HepG2 (cell line): ENCODE measurements around the gene ARHGAP15. TPM values are rescaled to one million over a fixed set of nuclear protein-coding genes. Genes with fewer than 3 reads are reported as not detected.

Source experiments
- ATAC-seq: fragments of 200-7000 bp; cut with Tn5 transposase; 3 replicates; pipeline ENCODE4 v1.9.1; 2020; ENCODE audit warnings: mild to moderate bottlenecking, moderate library complexity
- BruUV-seq: library from RNA; stranded (reverse); fragments of 400-500 nt; replicated peaks from 2 replicates; lab custom pipeline; 2021; lab: Mats Ljungman, UMichigan
- CTCF ChIA-PET: fragments of 300-600 bp; formaldehyde crosslinking; extraction: SDS; loops from one replicate; lab custom pipeline; 2021; ENCODE audit warnings: low total read pairs, inconsistent platforms, low intra/inter-chr PET ratio; lab: Yijun Ruan, JAX
- POLR2A ChIA-PET: fragments of 350-600 bp; sonication (Branson Sonifier 250); formaldehyde crosslinking; loops from one replicate; lab custom pipeline; 2020; ENCODE audit warnings: antibody characterized with exemption, inconsistent platforms; lab: Yijun Ruan, JAX
- DNase-seq: peaks from one replicate; pipeline ENCODE4 v3.0.0-alpha.2; 2015; ENCODE audit warnings: low spot score
- FAIRE-seq: peaks from 3 replicates; lab custom pipeline; 2011; peaks lifted over from hg19 to GRCh38; lab: Jason Lieb, UNC
- H2AFZ ChIP-seq: one replicate; pipeline ENCODE4 v1.6.1; 2011; ENCODE audit warnings: low read length, inconsistent platforms
- H3K27ac ChIP-seq: fragments of 300-600 bp; 3 replicates; pipeline ENCODE4 v1.8.0; 2011; ENCODE audit warnings: mixed run types, mild to moderate bottlenecking, mixed read lengths, low read length, inconsistent platforms; ENCODE audit not compliant: insufficient read depth; ENCODE audit errors: extremely low read length
- H3K27me3 ChIP-seq, 2 experiments: fragments of 200-600 bp in 1 of 2; 2 replicates in 1 of 2; 3 replicates in 1 of 2; pipeline versions ENCODE4 v1.6.0 to v1.8.0; 2011; ENCODE audit warnings: low read length in 2 of 2, mild to moderate bottlenecking in 2 of 2, moderate library complexity in 2 of 2, inconsistent platforms in 1 of 2; ENCODE audit not compliant: insufficient read depth in 2 of 2, control insufficient read depth in 1 of 2
- H3K36me3 ChIP-seq, 2 experiments: fragments of 200-600 bp in 1 of 2; replicated peaks in 1 of 2; 2 replicates in 1 of 2; 3 replicates in 1 of 2; pipeline versions ENCODE4 v1.5.1 to v1.8.0; 2011; ENCODE audit warnings: low read length in 2 of 2, inconsistent platforms in 1 of 2; ENCODE audit not compliant: insufficient read depth in 2 of 2, control insufficient read depth in 1 of 2
- H3K4me1 ChIP-seq: 2 replicates; pipeline ENCODE4 v1.5.1; 2012; ENCODE audit warnings: low read length, inconsistent platforms; ENCODE audit not compliant: insufficient read depth
- H3K4me2 ChIP-seq: 2 replicates; pipeline ENCODE4 v1.6.0; 2011; ENCODE audit warnings: low read depth, low read length, inconsistent platforms
- H3K4me3 ChIP-seq, 3 experiments: fragments of 200-600 bp in 1 of 3; sonication (generic), shearing (Covaris generic) in 1 of 3; replicated peaks in 1 of 3; 2 replicates each; pipeline ENCODE4 v1.5.1; 2011 to 2016; ENCODE audit warnings: low read length in 3 of 3, inconsistent platforms in 2 of 3, low read depth in 2 of 3, mild to moderate bottlenecking in 2 of 3, control low read depth in 1 of 3, mixed read lengths in 1 of 3; ENCODE audit not compliant: insufficient read depth in 1 of 3
- H3K79me2 ChIP-seq: one replicate; pipeline ENCODE4 v1.6.1; 2011; ENCODE audit warnings: low read length, inconsistent platforms; ENCODE audit not compliant: insufficient read depth
- H3K9ac ChIP-seq: 2 replicates; pipeline ENCODE4 v1.6.0; 2011; ENCODE audit warnings: mild to moderate bottlenecking, low read depth, low read length, inconsistent platforms; ENCODE audit not compliant: insufficient read depth
- H3K9me3 ChIP-seq: 2 replicates; pipeline ENCODE4 v1.5.1; 2012; ENCODE audit warnings: mild to moderate bottlenecking, low read length
- H4K20me1 ChIP-seq: 2 replicates; pipeline ENCODE4 v1.6.0; 2011; ENCODE audit warnings: inconsistent platforms, mild to moderate bottlenecking, low read length, moderate library complexity; ENCODE audit not compliant: insufficient read depth
- AHR ChIP-seq: IDR thresholded peaks from 2 replicates; pipeline ENCODE4 v1.6.1; 2018; ENCODE audit warnings: missing genetic modification reagents, missing compliant biosample characterization
- CBX2 ChIP-seq, 2 experiments: fragments of 200-600 bp in 1 of 2; sonication (generic); formaldehyde crosslinking in 1 of 2; IDR thresholded peaks; 2 replicates each; pipeline versions ENCODE4 v1.7.0 to v1.8.1; 2018 to 2022; ENCODE audit warnings: low read depth in 2 of 2, low read length in 1 of 2, mild to moderate bottlenecking in 1 of 2, missing genetic modification reagents in 1 of 2
- GATA4 ChIP-seq: sonication (generic); IDR thresholded peaks from 2 replicates; pipeline ENCODE4 v1.6.1; 2016; ENCODE audit warnings: antibody characterized with exemption, low read depth, borderline replicate concordance
- GPBP1L1 ChIP-seq: sonication (generic); formaldehyde crosslinking; IDR thresholded peaks from 2 replicates; pipeline ENCODE4 v1.5.0; 2020; ENCODE audit warnings: mild to moderate bottlenecking, missing genetic modification reagents
- GZF1 ChIP-seq: sonication (generic); formaldehyde crosslinking; IDR thresholded peaks from 2 replicates; pipeline ENCODE4 v1.5.1; 2020; ENCODE audit warnings: mild to moderate bottlenecking, missing genetic modification reagents
- HIVEP1 ChIP-seq: sonication (generic); formaldehyde crosslinking; IDR thresholded peaks from 2 replicates; pipeline ENCODE4 v1.4.0; 2020; ENCODE audit warnings: mild to moderate bottlenecking, missing genetic modification reagents
- MAFG ChIP-seq: sonication (generic); formaldehyde crosslinking; IDR thresholded peaks from 2 replicates; pipeline ENCODE4 v1.5.1; 2020; ENCODE audit warnings: mild to moderate bottlenecking, missing genetic modification reagents
- MAFK ChIP-seq, 2 experiments: IDR thresholded peaks in 1 of 2; conservative IDR thresholded peaks in 1 of 2; 2 replicates each; pipeline ENCODE4 v1.6.1; 2011; ENCODE audit warnings: improper control_type of control experiment in 2 of 2, low read length in 2 of 2
- NBN ChIP-seq: fragments of 450-650 bp; conservative IDR thresholded peaks from 2 replicates; pipeline ENCODE4 v1.6.1; 2017
- NCOA2 ChIP-seq: sonication (generic); formaldehyde crosslinking; IDR thresholded peaks from 2 replicates; pipeline ENCODE4 v1.8.0; 2022; ENCODE audit warnings: inconsistent platforms
- NFRKB ChIP-seq: fragments of 450-650 bp; IDR thresholded peaks from 2 replicates; pipeline ENCODE4 v1.6.1; 2017
- NFYB ChIP-seq: sonication (generic); formaldehyde crosslinking; IDR thresholded peaks from 2 replicates; pipeline ENCODE4 v1.4.0; 2020; ENCODE audit warnings: missing genetic modification reagents
- POLR2A ChIP-seq, 2 experiments: IDR thresholded peaks; 2 replicates each; pipeline ENCODE4 v1.6.1; 2011; ENCODE audit warnings: low read depth in 2 of 2, low read length in 2 of 2, mild to moderate bottlenecking in 1 of 2, moderate library complexity in 1 of 2; ENCODE audit not compliant: insufficient read depth in 1 of 2
- RCOR2 ChIP-seq: IDR thresholded peaks from 2 replicates; pipeline ENCODE4 v1.6.1; 2016; ENCODE audit warnings: missing biosample characterization, missing genetic modification reagents
- SETDB1 ChIP-seq: sonication (generic); formaldehyde crosslinking; IDR thresholded peaks from 2 replicates; pipeline ENCODE4 v1.5.1; 2020; ENCODE audit warnings: missing genetic modification reagents, mild to moderate bottlenecking, borderline replicate concordance
- SIN3B ChIP-seq: fragments of 150-350 bp; IDR thresholded peaks from 2 replicates; pipeline ENCODE4 v1.6.1; 2014; ENCODE audit warnings: low read length
- ZEB1 ChIP-seq: IDR thresholded peaks from 2 replicates; pipeline ENCODE4 v1.6.1; 2012; ENCODE audit warnings: mild to moderate bottlenecking, low read depth, inconsistent platforms; ENCODE audit not compliant: insufficient replicate concordance
- ZFAT ChIP-seq: sonication (generic); formaldehyde crosslinking; conservative IDR thresholded peaks from 2 replicates; pipeline ENCODE4 v1.8.1; 2023; ENCODE audit warnings: missing genetic modification reagents, inconsistent platforms
- ZFP1 ChIP-seq: IDR thresholded peaks from 2 replicates; pipeline ENCODE4 v1.6.1; 2016
- ZFP37 ChIP-seq: sonication (generic); formaldehyde crosslinking; IDR thresholded peaks from 2 replicates; pipeline ENCODE4 v1.4.0; 2020; ENCODE audit warnings: missing genetic modification reagents, borderline replicate concordance
- ZNF263 ChIP-seq: sonication (generic); formaldehyde crosslinking; IDR thresholded peaks from 2 replicates; pipeline ENCODE4 v1.4.0; 2020; ENCODE audit warnings: missing genetic modification reagents
- ZNF3 ChIP-seq: IDR thresholded peaks from 2 replicates; pipeline ENCODE4 v1.7.0; 2017; ENCODE audit warnings: inconsistent platforms
- ZNF431 ChIP-seq: sonication (generic); formaldehyde crosslinking; IDR thresholded peaks from 2 replicates; pipeline ENCODE4 v1.9.0; 2022; ENCODE audit warnings: missing genetic modification reagents, low read depth, mild to moderate bottlenecking, borderline replicate concordance
- ZNF691 ChIP-seq: sonication (generic); formaldehyde crosslinking; IDR thresholded peaks from 2 replicates; pipeline ENCODE4 v1.4.0; 2020; ENCODE audit warnings: missing genetic modification reagents, low read depth, mild to moderate bottlenecking, borderline replicate concordance
- in situ Hi-C: cut with HindIII; loops from 2 replicates; pipeline ENCODE4 v1.10.0; 2017; ENCODE audit warnings: low pct_unique_long_range_greater_than_20kb; ENCODE audit not compliant: extremely low pct_ligation_motif_present
- intact Hi-C: fragments of 100-400 bp; cut with micrococcal nuclease; formaldehyde crosslinking; loops from one replicate; pipeline ENCODE4 v1.10.0; 2022; ENCODE audit not compliant: unreplicated experiment
- polyA plus RNA-seq, 8 experiments: library from polyadenylated mRNA; depleted of rRNA in 3 of 8; stranded (reverse) in 7 of 8; unstranded in 1 of 8; fragments of >200 nt; fragmentation: Illumina TruSeq in 4 of 8; extraction: Trizol in 4 of 8; gene quantifications; 2 replicates each; pipeline versions ENCODE4 v1.2.1 to v1.2.3, GENCODE V29; 2011 to 2016; ENCODE audit warnings: low read depth in 4 of 8, missing spikeins in 1 of 8, mixed read lengths in 1 of 8; ENCODE audit not compliant: insufficient read depth in 1 of 8
- total RNA-seq, 5 experiments: library from RNA; depleted of rRNA; stranded (reverse); fragments of >200 nt; fragmentation: Illumina TruSeq; extraction: Trizol; gene quantifications; 2 replicates each; pipeline ENCODE4 v1.2.3, GENCODE V29; 2016; ENCODE audit warnings: low read depth in 1 of 5
- TF ChIP-seq, protein P1 (sequence below): sonication (generic); formaldehyde crosslinking; IDR thresholded peaks from 2 replicates; pipeline ENCODE4 v1.4.0; 2020; ENCODE audit warnings: missing genetic modification reagents

The ARHGAP15 gene
- total and polyA plus RNA-seq, 2 of the 13 experiments (the other 11 are each of a cell fraction or from before 2014, with no cell fraction given): 0.04 TPM; not detected in 1

DNA sequence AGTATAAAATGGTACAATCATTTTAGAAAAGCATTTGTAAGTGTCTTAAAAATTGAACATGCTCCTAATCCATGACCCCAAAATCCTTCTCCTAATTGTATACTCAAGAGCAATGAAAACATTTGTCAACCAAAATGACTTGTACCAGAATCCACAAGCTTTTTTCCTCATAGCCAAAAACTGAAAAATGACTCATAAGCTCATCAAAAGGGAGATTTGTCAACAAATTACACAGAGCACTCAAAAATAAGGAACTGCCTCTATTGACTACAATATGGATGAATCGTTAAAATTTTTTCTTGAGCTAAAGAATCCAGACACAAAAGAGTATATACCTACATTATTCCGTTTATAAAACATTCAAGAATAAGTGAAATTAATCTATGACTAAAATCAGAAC, 544.8 kb downstream of the ARHGAP15 start (continued):
- no peak for TF ChIP-seq CBX2 (IDR thresholded peaks at IDR 0.05; ENCODE audit: low read depth, low read length)
- no peak for TF ChIP-seq CBX2 (CRISPR knock-in tag; IDR thresholded peaks at IDR 0.05; ENCODE audit: low read depth)
- no peak for TF ChIP-seq ZEB1
- TF ChIP-seq NBN: no peak
- TF ChIP-seq ZNF431: no peak
- no peak for TF ChIP-seq NFYB (CRISPR knock-in tag)
- no peak for TF ChIP-seq AHR (CRISPR knock-in tag)

DNA sequence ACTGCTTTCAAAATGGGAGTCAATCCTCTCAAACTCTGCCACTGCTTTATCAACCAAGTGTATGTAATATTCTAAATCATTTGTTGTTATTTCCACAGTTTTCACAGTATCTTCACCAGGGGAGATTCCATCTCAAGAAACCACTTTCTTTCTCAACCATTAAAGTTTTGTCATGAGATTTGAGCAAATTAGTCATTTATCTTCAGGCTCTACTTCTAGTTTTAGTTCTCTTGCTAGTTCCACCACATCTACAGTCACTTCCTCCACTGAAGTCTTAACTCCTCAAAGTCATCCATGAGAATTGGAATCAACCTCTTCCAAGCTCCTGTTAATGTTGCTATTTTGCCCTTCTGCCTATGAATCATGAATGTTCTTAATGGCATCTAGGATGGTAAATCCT, 545.8 kb downstream of the ARHGAP15 start:
- FAIRE-seq: no peak
- ChIA-PET POLR2A (no interaction called here), CTCF (no interaction called here)
- H3K4me2 ChIP-seq: no peak overlapping the region
- no peaks in the 10 kb centered on the region for H3K4me1 ChIP-seq
- intact Hi-C loops (loop anchor here (5.0 kb wide), 1 partner anchor 1973 kb away; no protein-coding TSS in a partner anchor), in situ Hi-C loops (no loop called here)
- H3K4me3 ChIP-seq: no peak overlapping the region
- H3K36me3 ChIP-seq: no peaks in the 10 kb centered on the region
- no peaks in the 10 kb centered on the region for H3K27me3 ChIP-seq
- H3K9me3 ChIP-seq: no peaks in the 10 kb centered on the region
- no peaks in the 10 kb centered on the region for H3K79me2 ChIP-seq
- H2AFZ ChIP-seq: no peak overlapping the region
- no peak for DNase-seq
- ATAC-seq: no peak
- H3K9ac ChIP-seq: no peak overlapping the region
- no peak for TF ChIP-seq ZFP1 (CRISPR knock-in tag)
- TF ChIP-seq GZF1 (CRISPR knock-in tag): no peak
- TF ChIP-seq ZFAT: no peak
- no peak for TF ChIP-seq MAFK (conservative IDR thresholded peaks at IDR 0.05 in 1 of 2, IDR thresholded peaks at IDR 0.05 in 1 of 2; ENCODE audit: low read length in 2 of 2)
- TF ChIP-seq NFRKB: no peak
- TF ChIP-seq ZNF691 (CRISPR knock-in tag): no peak
- TF ChIP-seq ZNF3: no peak
- no peak for TF ChIP-seq MAFG (CRISPR knock-in tag)
- no peak for TF ChIP-seq SIN3B
- no peak for TF ChIP-seq GATA4
- TF ChIP-seq SETDB1 (CRISPR knock-in tag): no peak
- no peak for TF ChIP-seq ZNF263 (CRISPR knock-in tag)
- no peak for TF ChIP-seq HIVEP1 (CRISPR knock-in tag)
- TF ChIP-seq NCOA2 (CRISPR knock-in tag): no peak
- TF ChIP-seq RCOR2 (CRISPR knock-in tag): no peak
- TF ChIP-seq ZFP37 (CRISPR knock-in tag): no peak
- TF ChIP-seq, protein P1, sequence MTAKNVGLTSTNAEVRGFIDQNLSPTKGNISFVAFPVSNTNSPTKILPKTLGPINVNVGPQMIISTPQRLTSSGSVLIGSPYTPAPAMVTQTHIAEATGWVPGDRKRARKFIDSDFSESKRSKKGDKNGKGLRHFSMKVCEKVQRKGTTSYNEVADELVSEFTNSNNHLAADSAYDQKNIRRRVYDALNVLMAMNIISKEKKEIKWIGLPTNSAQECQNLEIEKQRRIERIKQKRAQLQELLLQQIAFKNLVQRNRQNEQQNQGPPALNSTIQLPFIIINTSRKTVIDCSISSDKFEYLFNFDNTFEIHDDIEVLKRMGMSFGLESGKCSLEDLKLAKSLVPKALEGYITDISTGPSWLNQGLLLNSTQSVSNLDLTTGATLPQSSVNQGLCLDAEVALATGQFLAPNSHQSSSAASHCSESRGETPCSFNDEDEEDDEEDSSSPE: no peak
- no peak for TF ChIP-seq GPBP1L1 (CRISPR knock-in tag)
- TF ChIP-seq POLR2A (IDR thresholded peaks at IDR 0.05; ENCODE audit: insufficient read depth in 1 of 2, low read depth in 2 of 2, low read length in 2 of 2): no peak
- no TSS peak for BruUV-seq
- no peaks in the 10 kb centered on the region for H4K20me1 ChIP-seq
- no peak overlapping the region for H3K27ac ChIP-seq
